ENCODE data around the gene B4GALNT3.

B4GALNT3 gene

GRCh38 chr12:467591-467990 lies 7.9 kb downstream of the B4GALNT3 start:
- DNase-seq (ENCODE audit: low read depth in 2 of 2): no peak

DNA sequence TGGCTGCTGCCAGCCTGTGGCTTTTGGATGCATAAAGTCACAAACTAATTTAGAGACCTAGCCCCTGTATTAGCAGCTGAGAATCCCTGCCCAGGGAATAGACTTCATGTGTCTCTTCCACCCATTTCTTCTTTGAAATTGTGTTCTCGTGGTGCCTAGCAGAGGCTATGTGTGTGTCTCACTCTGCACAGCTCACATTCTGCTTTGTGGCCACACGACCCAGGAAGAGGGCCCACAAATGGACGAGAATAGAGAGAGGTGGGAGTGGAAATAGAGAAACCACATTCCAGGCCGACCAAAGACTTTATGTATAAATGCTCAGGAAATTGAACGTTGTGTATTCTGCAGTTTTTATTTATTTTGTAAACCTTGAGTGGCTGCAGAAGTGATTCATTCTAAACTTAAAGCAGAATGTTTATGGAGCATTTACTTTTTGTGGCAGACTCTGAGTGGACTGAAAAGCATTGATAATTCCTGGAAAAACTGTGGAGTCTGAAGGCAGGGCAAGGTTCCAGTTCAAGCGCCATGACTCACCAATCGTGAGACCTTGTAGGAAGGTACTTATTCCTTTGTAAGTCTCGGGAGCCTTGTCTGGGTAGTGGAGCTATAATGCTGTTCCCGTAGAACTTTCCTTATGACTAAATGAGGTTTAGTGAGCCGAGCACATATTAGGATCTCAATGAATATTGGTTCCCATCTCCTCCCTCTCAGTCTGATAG lies 9.1 kb downstream of the B4GALNT3 start:
- DNase-seq (ENCODE audit: low read depth in 2 of 2): no peak

- DNase-seq (ENCODE audit: low read depth in 2 of 2): no peak
These were observed 10.4 kb downstream of the B4GALNT3 start for GRCh38 chr12:470133-470532.

GRCh38 chr12:473198-473597 lies 13.5 kb downstream of the B4GALNT3 start:
- DNase-seq (ENCODE audit: low read depth in 2 of 2): no peak

- DNase-seq (ENCODE audit: low read depth in 2 of 2): no peak
These were observed 14.3 kb downstream of the B4GALNT3 start for GRCh38 chr12:473863-474577.

- no peak for DNase-seq (ENCODE audit: low read depth in 2 of 2)
These were observed 15.5 kb downstream of the B4GALNT3 start for GRCh38 chr12:475286-475685.

GRCh38 chr12:479161-479560 lies 19.4 kb downstream of the B4GALNT3 start:
- no peak for DNase-seq (ENCODE audit: low read depth in 2 of 2)

DNA sequence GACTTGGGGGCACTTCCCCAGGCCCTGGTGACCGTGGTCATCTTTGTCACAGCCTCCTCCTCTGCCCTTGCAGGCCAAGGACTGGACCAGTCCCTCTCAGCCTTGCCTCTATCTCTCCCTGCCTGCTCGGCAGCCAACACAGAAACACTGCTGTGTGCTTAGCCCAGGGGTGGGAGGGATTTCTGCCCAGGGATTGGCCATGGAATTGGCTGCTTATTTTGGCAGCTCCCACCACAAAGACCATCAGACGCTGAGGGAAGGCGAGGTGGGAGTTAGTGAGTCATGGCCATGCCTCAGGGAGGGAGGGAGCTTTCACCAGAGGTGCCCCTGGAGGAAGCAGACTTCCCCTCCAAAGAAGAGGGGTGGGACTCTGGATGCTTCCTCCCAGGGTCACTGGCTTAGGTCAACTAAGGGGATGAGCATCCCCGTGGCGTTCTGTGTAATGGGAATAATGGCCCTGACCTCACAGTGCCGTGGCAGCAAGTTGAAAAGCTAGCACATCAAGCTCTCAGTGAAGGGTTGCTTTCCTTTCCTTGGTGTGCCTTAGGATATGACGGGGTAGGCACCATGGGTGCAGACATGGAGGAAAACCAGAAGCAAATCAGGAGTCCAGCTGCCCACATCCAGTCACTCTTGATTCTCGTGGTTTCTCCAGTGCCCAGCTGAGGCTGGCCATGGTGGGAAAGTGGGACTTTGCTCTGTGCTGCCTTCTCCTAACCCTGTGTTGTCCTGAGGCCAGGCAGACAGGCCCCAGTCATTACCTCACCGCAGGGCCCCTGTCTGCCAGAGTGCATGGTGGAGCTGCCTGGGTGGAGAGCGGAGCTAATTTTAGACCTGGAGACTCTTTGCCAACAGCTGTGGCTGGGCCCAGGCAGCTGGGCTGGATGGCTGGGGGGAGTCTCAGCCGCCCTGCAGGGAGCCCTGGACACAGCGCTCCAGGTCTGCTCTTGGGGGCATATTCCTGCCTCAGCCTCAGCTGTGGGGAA lies 21.4 kb downstream of the B4GALNT3 start:
- no peak for DNase-seq (ENCODE audit: low read depth in 2 of 2)

DNA sequence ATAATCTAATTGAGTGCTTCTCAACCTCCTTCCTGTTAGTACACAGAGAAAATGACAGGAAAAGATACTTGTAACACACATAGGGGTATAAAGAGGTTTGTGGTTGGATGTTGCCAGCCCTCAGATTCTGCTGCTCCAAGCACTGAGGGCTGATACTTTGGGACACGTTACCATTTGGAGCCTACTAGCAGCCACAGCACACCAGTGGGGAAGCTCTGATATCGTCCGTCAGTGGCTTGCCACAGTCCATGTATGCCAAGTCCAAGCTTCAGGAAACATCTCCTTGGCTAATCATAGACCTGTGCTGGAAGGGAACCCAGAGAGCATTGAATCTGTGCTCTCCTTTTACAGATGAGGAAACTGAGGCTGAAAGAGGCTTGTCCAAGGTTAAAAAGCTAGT lies 22.3 kb downstream of the B4GALNT3 start:
- DNase-seq (ENCODE audit: low read depth in 2 of 2): no peak

- no peak for DNase-seq (ENCODE audit: low read depth in 2 of 2)
These were observed 24.4 kb downstream of the B4GALNT3 start for GRCh38 chr12:484096-484495.

DNA sequence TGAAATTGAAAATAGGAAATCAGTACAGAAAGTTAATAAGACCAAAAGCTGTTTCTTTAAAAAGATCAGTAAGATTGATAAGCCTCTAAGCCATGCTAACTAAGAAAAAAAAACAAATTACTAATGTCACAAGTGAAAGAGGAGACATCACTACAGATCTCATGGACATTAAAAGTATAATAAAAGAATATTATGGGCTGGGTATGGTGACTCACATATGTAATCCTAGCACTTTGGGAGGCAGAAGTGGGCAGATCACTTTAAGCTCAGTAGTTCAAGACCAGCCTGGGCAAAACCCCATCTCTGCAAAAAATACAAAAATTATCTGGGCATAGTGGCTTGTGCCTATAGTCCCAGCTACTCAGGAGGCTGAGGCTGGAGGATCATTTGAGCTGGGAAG lies 30.5 kb downstream of the B4GALNT3 start:
- DNase-seq (ENCODE audit: low read depth in 2 of 2): no peak

DNA sequence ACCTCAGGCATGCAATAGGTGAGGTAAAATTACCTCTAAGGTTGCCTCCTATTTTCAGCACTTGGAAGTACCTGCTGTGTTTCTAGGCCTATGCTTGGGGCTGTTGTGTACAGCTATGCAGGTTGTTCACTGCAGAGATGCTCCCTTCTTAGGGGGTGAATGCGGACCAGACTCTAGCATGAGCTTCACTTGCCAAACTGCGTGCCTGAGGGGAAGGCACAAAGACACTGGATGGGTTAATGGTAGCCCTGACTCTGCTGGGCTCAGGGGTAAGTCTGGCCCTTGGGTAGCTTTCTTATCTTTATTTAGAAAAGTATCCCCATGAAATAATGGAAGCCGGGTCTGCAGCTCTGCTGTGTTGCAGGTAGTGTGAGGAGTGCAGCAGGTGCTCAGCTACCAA lies 35.7 kb downstream of the B4GALNT3 start:
- no peak for DNase-seq (ENCODE audit: low read depth in 2 of 2)

GRCh38 chr12:496736-497135 lies 37.0 kb downstream of the B4GALNT3 start:
- no peak for DNase-seq (ENCODE audit: low read depth in 2 of 2)

- no peak for DNase-seq (ENCODE audit: low read depth in 2 of 2)
These were observed 37.9 kb downstream of the B4GALNT3 start for GRCh38 chr12:497501-498160.

- DNase-seq (ENCODE audit: low read depth in 2 of 2): no peak
These were observed 40.2 kb downstream of the B4GALNT3 start for GRCh38 chr12:499837-500458.

DNA sequence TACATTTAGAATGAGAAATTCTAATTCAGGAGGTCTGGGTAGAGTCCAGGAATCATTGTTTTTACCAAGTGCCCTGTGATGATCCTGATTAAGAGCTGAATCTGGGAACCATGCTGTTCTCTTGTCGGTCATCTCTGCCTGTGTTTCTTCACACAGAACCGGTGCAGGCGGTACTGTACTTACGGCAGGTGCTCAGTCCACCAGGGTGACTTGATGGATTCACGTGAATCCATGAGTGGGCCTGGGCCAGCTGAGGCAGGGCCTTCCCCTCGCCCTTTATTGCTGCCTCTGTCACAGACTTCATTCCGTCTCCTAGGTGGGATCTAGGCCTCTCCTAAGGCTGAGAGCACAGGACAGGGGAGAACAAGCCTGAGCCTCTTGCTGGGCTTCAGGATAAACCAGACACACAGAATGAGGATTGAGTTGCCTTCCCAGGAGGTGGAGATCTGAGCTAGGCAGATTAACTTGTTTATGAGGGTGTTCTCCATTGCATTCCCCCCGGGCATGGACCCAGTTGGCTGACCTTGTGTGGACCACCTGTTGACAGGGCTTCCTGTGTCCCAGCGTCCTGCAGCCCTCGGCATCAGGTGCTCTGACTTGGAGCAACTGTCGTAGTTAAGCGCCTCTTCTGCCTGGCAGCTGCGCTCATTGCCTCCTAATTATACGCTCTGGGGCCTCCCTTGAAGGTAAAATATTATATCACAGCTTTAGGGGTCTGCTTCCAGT lies 42.1 kb downstream of the B4GALNT3 start:
- DNase-seq (ENCODE audit: low read depth in 2 of 2): no peak

GRCh38 chr12:503111-503761 lies 43.5 kb downstream of the B4GALNT3 start:
- DNase-seq (ENCODE audit: low read depth in 2 of 2): no peak

GRCh38 chr12:505221-505620 lies 45.5 kb downstream of the B4GALNT3 start:
- DNase-seq (ENCODE audit: low read depth in 2 of 2): no peak

DNA sequence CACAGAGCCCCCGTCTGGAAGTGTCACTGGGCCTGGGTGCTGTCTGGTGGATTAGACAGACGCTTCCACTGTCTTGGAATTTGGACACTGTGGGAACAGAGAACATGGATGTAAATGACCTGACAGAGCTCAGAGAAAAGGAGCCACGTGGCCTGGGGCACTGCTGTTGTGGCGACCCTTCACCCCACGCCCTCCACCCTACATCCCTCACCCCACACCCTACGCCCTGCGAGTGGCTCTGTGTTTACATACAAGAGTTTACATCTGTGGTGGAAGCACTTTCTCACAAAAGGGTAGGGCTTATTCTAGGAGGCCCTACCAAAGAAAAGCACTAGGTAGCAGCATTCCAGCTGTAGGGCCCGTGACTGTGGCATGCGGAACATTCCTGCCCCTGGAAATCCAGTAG lies 47.7 kb downstream of the B4GALNT3 start:
- no peak for DNase-seq (ENCODE audit: low read depth in 2 of 2)

DNA sequence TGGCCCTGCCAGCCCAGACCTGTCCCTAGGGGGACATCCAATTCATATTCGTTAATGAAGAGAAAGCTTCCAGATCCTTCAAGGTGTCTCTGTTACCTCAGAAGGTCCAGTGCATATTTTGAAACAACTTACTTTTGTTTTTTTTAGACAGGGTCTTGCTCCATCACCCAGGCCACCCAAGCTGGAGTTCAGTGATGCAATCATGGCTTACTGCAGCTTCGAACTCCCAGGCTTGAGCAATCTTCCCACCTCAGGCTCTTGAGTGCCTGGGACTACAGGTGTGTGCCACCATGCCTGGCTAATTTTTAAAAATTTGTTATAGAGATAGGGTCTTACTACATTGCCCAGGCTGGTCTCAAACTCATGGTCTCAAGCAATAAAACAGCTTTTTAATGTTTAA lies 48.4 kb downstream of the B4GALNT3 start:
- DNase-seq (ENCODE audit: low read depth in 2 of 2): no peak
